Psoas muscle (tissue), 8 donors: Measurements from ENCODE around the gene MYL6B. TPM values are rescaled to one million over a fixed set of nuclear protein-coding genes. Genes with fewer than 3 reads are reported as not detected.

Source experiments
- ATAC-seq, 4 donors: fragments of 200-7000 bp; cut with Tn5 transposase; one replicate each; pipeline ENCODE4 v1.9.1; 2020; ENCODE audit warnings: moderate library complexity in 3 of 4, mild to moderate bottlenecking in 2 of 4
- DNase-seq, 2 donors: peaks; one replicate each; pipeline ENCODE4 v3.0.0-alpha.2; 2020
- H3K27ac ChIP-seq: fragments of 200-600 bp; one replicate; pipeline ENCODE4 v1.8.0; 2022
- H3K27me3 ChIP-seq, 3 donors: fragments of 200-600 bp in 1 of 3; one replicate each; pipeline versions ENCODE4 v1.6.1 to v1.8.0; 2013 to 2022; ENCODE audit warnings: low read length in 2 of 3, mild to moderate bottlenecking in 2 of 3, moderate library complexity in 1 of 3; ENCODE audit not compliant: insufficient read depth in 3 of 3
- H3K36me3 ChIP-seq, 2 donors: fragments of 200-600 bp in 1 of 2; one replicate each; pipeline versions ENCODE4 v1.6.1 to v1.8.0; 2013 to 2022; ENCODE audit warnings: low read depth in 1 of 2, mild to moderate bottlenecking in 1 of 2, moderate library complexity in 1 of 2; ENCODE audit not compliant: insufficient read depth in 1 of 2
- H3K4me1 ChIP-seq: fragments of 200-600 bp; one replicate; pipeline ENCODE4 v1.8.0; 2022
- H3K4me3 ChIP-seq: fragments of 200-600 bp; one replicate; pipeline ENCODE4 v1.8.0; 2022; ENCODE audit warnings: mild to moderate bottlenecking
- H3K9me3 ChIP-seq: fragments of 200-600 bp; one replicate; pipeline ENCODE4 v1.8.0; 2022
- WGBS, 3 donors: extraction: QIAGEN DNeasy Blood & Tissue Kit; methylation state at CpG; one replicate each; pipeline versions ENCODE4 v1.1.6 to v1.1.7; 2013; 5-methylcytosine and 5-hydroxymethylcytosine counted together
- intact Hi-C, 2 donors: fragments of 100-400 bp; cut with DNase I; formaldehyde crosslinking; loops; one replicate each; pipeline versions ENCODE4 v1.11.0 to v1.14.2; 2022
- polyA plus RNA-seq, 3 donors: library from polyadenylated mRNA; stranded (reverse); fragments of 200-250 nt; gene quantifications; one replicate each; pipeline ENCODE4 v1.2.3, GENCODE V29; 2013
- total RNA-seq, 4 donors: library from RNA; stranded (reverse); fragmentation: NEBNext Ultra II Directional in 2 of 4; extraction: Animal tissue kit (Norgen Biotek cat#: 25700) in 2 of 4; gene quantifications; one replicate each; pipeline versions ENCODE4 v1.2.1 to v1.2.4, GENCODE V29; 2021 to 2023
- TF ChIP-seq, protein P1 (sequence below): fragments of 200-600 bp; IDR thresholded peaks from one replicate; pipeline ENCODE4 v1.8.0; 2022; ENCODE audit warnings: antibody characterized with exemption
- donor health status: healthy with polysubstance abuse.
- donor health status: DM: no; HTN: no; CAD: no; lungs with moderate emphysema.
- donor health status: Bipolar disorder and iron deficiency.
- donor health status: healthy.
- donor health status: DM: yes; HTN: yes; CAD: no.
- donor health status: DM: no; HTN: no; CAD: no.
- donor health status: DM: no; HTN: no; CAD: no.
- donor health status: DM: yes; HTN: yes; CAD: no.

Gene MYL6B
- total and polyA plus RNA-seq, 7 donors, result 113 to 2,222 (median 553) TPM

DNA sequence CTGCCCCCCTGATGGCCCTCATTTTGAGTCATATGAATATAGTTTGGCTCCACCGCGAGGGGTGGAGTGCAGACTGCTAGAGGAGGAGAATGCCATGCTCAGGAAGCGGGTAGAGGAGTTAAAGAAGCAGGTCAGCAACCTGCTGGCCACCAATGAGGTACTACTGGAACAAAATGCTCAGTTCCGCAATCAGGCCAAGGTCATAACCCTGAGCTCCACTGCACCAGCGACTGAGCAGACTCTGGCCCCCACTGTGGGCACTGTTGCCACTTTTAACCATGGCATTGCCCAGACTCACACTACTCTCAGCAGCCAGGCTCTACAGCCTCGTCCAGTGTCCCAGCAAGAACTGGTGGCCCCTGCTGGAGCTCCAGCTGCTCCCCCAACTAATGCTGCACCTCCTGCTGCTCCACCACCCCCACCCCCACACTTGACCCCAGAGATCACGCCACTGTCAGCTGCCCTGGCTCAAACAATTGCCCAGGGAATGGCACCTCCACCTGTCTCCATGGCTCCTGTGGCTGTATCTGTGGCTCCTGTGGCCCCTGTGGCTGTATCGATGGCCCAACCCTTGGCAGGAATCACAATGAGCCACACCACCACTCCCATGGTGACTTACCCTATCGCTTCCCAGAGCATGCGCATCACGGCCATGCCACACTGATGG is 31.1 kb upstream of the MYL6B start:
- no peak for ATAC-seq
- Histone ChIP-seq H3K9me3 (no peaks in the 10 kb centered on the region), H3K4me1 (peaks cover 41% of the 10 kb centered on the region)

GRCh38 chr12:56122637-56123036 is 29.8 kb upstream of the MYL6B start:
- intact Hi-C loops, result loop anchor here (1.0 to 10.0 kb wide), 4 partner anchors 35 to 342 kb away; partner anchors contain the start of genes MYL6 (in 2 of the 2) and SPRYD4 (in 1 of the 2)
- H3K36me3 ChIP-seq, result peaks cover 3 to 27% of the 10 kb centered on the region in 2 donors
- ATAC-seq (no peak), DNase-seq (no peak)
- peak overlapping the region; percentile 95 for H3K27ac ChIP-seq
- TF ChIP-seq, protein P1, sequence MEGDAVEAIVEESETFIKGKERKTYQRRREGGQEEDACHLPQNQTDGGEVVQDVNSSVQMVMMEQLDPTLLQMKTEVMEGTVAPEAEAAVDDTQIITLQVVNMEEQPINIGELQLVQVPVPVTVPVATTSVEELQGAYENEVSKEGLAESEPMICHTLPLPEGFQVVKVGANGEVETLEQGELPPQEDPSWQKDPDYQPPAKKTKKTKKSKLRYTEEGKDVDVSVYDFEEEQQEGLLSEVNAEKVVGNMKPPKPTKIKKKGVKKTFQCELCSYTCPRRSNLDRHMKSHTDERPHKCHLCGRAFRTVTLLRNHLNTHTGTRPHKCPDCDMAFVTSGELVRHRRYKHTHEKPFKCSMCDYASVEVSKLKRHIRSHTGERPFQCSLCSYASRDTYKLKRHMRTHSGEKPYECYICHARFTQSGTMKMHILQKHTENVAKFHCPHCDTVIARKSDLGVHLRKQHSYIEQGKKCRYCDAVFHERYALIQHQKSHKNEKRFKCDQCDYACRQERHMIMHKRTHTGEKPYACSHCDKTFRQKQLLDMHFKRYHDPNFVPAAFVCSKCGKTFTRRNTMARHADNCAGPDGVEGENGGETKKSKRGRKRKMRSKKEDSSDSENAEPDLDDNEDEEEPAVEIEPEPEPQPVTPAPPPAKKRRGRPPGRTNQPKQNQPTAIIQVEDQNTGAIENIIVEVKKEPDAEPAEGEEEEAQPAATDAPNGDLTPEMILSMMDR, result no peak
- 12 to 48% (median 36%) methylated on average over 2 of the region's 2 CpGs for WGBS, 3 donors
- peaks cover 51% of the 10 kb centered on the region for H3K4me1 ChIP-seq
- no peaks in the 10 kb centered on the region for H3K27me3 ChIP-seq
- no peak overlapping the region for H3K4me3 ChIP-seq
- H3K9me3 ChIP-seq, result no peaks in the 10 kb centered on the region

More for the DNA sequence above, 31.1 kb upstream of the MYL6B start:
- intact Hi-C loops, result loop anchor here (2.0 to 10.0 kb wide), 3 partner anchors 36 to 343 kb away; partner anchors contain the start of genes MYL6 (in 1 of the 2), SMARCC2 (in 1 of the 2) and SPRYD4 (in 1 of the 2)
- no peak for DNase-seq
- TF ChIP-seq, protein P1, result no peak
- 53 to 63% (median 56%) methylated on average over 11 of the region's 11 CpGs for WGBS, 3 donors
- peaks cover 3 to 29% of the 10 kb centered on the region in 2 donors for H3K36me3 ChIP-seq
- no peak overlapping the region for H3K4me3 ChIP-seq
- peak overlapping the region; percentile 95 for H3K27ac ChIP-seq
- no peaks in the 10 kb centered on the region for H3K27me3 ChIP-seq

GRCh38 chr12:56124133-56124532 is 28.3 kb upstream of the MYL6B start:
- H3K27ac ChIP-seq, result peak overlapping the region; percentile 95

GRCh38 chr12:56126732-56127239 is 25.6 kb upstream of the MYL6B start:
- intact Hi-C loops, result loop anchor here (5.0 to 10.0 kb wide), 3 partner anchors 131 to 341 kb away; partner anchors contain the start of genes SPRYD4 (in 2 of the 2) and ANKRD52 (in 1 of the 2)
- TF ChIP-seq, protein P1, result no peak
- Histone ChIP-seq H3K4me1 (peaks cover 35% of the 10 kb centered on the region), H3K9me3 (no peaks in the 10 kb centered on the region), H3K36me3 (peaks cover 0 to 23% of the 10 kb centered on the region in 2 donors), H3K27me3 (no peaks in the 10 kb centered on the region), H3K27ac (peak overlapping the region; percentile 95), H3K4me3 (peak overlapping the region; percentile 86)
- WGBS, 3 donors, result 50 to 56% (median 55%) methylated on average over 3 of the region's 3 CpGs
- no peak for ATAC-seq
- DNase-seq, result no peak

More at GRCh38 chr12:56124133-56124532, 28.3 kb upstream of the MYL6B start:
- Histone ChIP-seq H3K4me3 (no peak overlapping the region), H3K9me3 (no peaks in the 10 kb centered on the region), H3K4me1 (peaks cover 46% of the 10 kb centered on the region), H3K27me3 (no peaks in the 10 kb centered on the region), H3K36me3 (peaks cover 3 to 25% of the 10 kb centered on the region in 2 donors)
- no peak for ATAC-seq
- TF ChIP-seq, protein P1, result no peak
- DNase-seq, result no peak
- 90 to 94% (median 91%) methylated on average over 4 of the region's 4 CpGs for WGBS, 3 donors
- intact Hi-C loops, result loop anchor here in 1 of 2 donors (5.0 to 10.0 kb wide), 2 partner anchors 33 to 341 kb away; partner anchors contain the start of genes MYL6 and SPRYD4
